RWPE1 (cell line): ENCODE results near the gene FREM1.

Experiments used
- CTCF ChIA-PET: fragments of 350-600 bp; sonication (Branson Sonifier 250); formaldehyde crosslinking; extraction: SDS; loops from one replicate; lab custom pipeline; 2021; lab: Yijun Ruan, JAX
- POLR2A ChIA-PET: fragments of 400-600 bp; formaldehyde crosslinking; extraction: SDS; loops from one replicate; lab custom pipeline; 2020; ENCODE audit warnings: antibody characterized with exemption; ENCODE audit not compliant: low non-redundant PET; lab: Yijun Ruan, JAX
- DNase-seq: peaks from one replicate; pipeline ENCODE4 v3.0.0; 2012; ENCODE audit warnings: low spot score
- H3K27ac ChIP-seq: fragments of 450-650 bp; 2 replicates; pipeline ENCODE4 v1.5.1; 2017
- CTCF ChIP-seq: fragments of 450-650 bp; conservative IDR thresholded peaks from 2 replicates; pipeline ENCODE4 v1.5.1; 2017; ENCODE audit warnings: low read depth, mild to moderate bottlenecking

Gene FREM1

DNA sequence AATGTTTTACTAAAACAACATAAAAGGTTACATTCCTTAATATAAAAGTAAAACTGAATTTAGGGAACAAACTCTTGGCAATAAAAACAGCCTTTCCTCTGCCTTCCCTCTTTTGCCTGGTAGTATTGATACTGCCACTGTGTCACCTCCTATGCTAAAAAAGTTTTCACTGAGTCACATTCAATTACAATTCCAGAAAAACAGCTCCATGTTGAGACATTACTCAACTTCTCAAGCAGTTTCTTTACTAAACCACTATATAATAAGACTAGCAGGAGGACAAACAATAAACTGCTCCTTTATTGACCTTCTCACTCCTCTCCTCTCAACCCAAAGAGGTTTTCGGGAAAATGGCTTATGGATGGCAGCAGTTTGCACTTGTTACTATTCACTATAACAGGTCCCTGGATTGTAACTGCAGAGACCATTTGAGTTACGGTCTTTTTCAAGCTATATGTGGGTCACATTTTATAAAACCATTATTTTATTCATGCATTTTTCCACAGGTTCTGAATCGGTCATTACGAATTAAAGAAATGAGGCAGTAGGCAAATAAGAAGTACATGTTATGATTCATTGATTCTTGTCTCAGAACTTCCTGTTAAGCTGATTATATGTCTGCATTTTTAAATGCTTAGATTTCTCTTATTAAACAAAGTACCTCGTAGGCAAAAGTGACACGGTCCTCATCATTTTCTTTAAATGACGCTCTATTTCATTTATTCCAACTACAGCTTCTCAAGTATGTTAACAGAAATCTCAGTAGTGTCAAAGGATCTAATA lies 219.1 kb downstream of the FREM1 start:
- ChIA-PET POLR2A (no interaction called here), CTCF (no interaction called here)
- no peak for DNase-seq
- TF ChIP-seq CTCF = no peak
- no peak overlapping the region for H3K27ac ChIP-seq

DNA sequence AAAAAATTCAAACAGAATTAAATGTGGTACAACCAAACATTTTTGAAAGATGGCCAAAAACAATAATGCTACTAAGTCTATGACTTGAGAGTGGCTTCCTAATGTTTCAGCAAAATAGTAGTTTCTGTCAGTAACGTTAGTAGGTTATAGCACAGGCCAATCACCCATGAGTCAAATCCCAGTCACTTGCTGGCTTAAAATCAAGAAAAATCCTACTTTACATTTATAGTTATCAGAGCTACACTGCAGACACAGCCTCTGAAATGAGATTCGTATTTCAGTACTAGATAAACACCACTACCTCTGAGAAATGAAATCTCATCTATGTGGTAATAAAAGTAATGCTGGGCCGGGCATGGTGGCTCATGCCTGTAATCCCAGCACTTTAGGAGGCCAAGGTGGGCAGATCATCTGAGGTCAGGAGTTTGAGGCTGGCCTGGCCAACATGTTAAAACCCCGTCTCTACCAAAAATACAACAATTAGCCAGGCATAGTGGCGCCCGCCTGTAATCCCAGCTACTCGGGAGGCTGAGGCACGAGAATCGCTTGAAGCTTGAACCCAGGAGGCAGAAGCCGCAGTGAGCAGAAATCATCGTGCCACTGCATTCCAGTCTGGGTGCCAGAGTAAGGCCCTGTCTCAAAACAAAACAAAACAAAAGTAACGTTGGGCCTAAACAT lies 223.0 kb downstream of the FREM1 start:
- POLR2A ChIA-PET = no interaction called here
- no peak for TF ChIP-seq CTCF
- H3K27ac ChIP-seq = peak overlapping the region; percentile 53
- CTCF ChIA-PET = interaction anchor here (1.2 kb wide), 1 partner anchor 97 kb away, joined by 4 read pairs; no protein-coding TSS in a partner anchor
- DNase-seq = peak; percentile 20

GRCh38 chr9:14686168-14686567 lies 224.1 kb downstream of the FREM1 start:
- no peak for TF ChIP-seq CTCF
- no peak overlapping the region for H3K27ac ChIP-seq
- CTCF ChIA-PET = no interaction called here
- no peak for DNase-seq
- POLR2A ChIA-PET = no interaction called here
